Naive thymus-derived CD4-positive, alpha-beta T cell (primary cell): Measurements from ENCODE around the gene CCDC167. TPM values are rescaled to one million over a fixed set of nuclear protein-coding genes. Genes with fewer than 3 reads are reported as not detected.
"Not testable (repeated sequence)": the region's sequence is repeated elsewhere in the genome, so short reads cannot be mapped to it uniquely, and the experiment has no call there.

Source experiments
- ATAC-seq: fragments of 150-1000 bp; cut with Tn5 transposase; 2 replicates; pipeline ENCODE4 v1.10.0; 2021; ENCODE audit warnings: mild to moderate bottlenecking, moderate library complexity
- CTCF ChIA-PET: fragments of 350-600 bp; sonication (Branson Sonifier 250); formaldehyde crosslinking; loops from one replicate; lab custom pipeline; 2021; ENCODE audit warnings: antibody characterized with exemption; lab: Charles Lee
- POLR2A ChIA-PET: fragments of 350-600 bp; sonication (Branson Sonifier 250); formaldehyde crosslinking; loops from one replicate; lab custom pipeline; 2021; ENCODE audit warnings: antibody characterized with exemption, inconsistent platforms; lab: Charles Lee
- DNase-seq, 9 donors: peaks; one replicate each; pipeline versions ENCODE4 v3.0.0 to v3.0.0-alpha.2; 2020 to 2022; ENCODE audit warnings: mixed read lengths in 1 of 9
- H3K27ac ChIP-seq: one replicate; pipeline ENCODE4 v1.7.0; 2013; ENCODE audit warnings: mild to moderate bottlenecking, low read depth, low read length, moderate library complexity
- H3K27me3 ChIP-seq, 2 donors: one replicate each; pipeline ENCODE4 v1.7.0; 2013; ENCODE audit warnings: low read length in 2 of 2, mild to moderate bottlenecking in 2 of 2, moderate library complexity in 2 of 2; ENCODE audit not compliant: control insufficient read depth in 2 of 2, insufficient read depth in 2 of 2
- H3K36me3 ChIP-seq, 3 experiments: 1 replicate in 2 of 3; 2 replicates in 1 of 3; pipeline ENCODE4 v1.7.0; 2013; ENCODE audit warnings: low read length in 3 of 3, mild to moderate bottlenecking in 3 of 3, moderate library complexity in 1 of 3; ENCODE audit not compliant: insufficient read depth in 3 of 3, control insufficient read depth in 2 of 3
- H3K4me1 ChIP-seq, 2 donors: one replicate each; pipeline ENCODE4 v1.7.0; 2013; ENCODE audit warnings: low read length in 2 of 2, mild to moderate bottlenecking in 2 of 2, moderate library complexity in 1 of 2; ENCODE audit not compliant: control insufficient read depth in 2 of 2, insufficient read depth in 2 of 2
- H3K4me3 ChIP-seq: 2 replicates; pipeline ENCODE4 v1.7.0; 2013; ENCODE audit warnings: mild to moderate bottlenecking, low read length
- H3K9me3 ChIP-seq, 3 experiments: 1 replicate in 2 of 3; 2 replicates in 1 of 3; pipeline ENCODE4 v1.7.0; 2013; ENCODE audit warnings: low read length in 3 of 3; ENCODE audit not compliant: control insufficient read depth in 2 of 3
- H3K27ac Mint-ChIP-seq, 9 donors: one replicate each; pipeline ENCODE4 v1.8.0; 2020 to 2022; ENCODE audit warnings: mixed read lengths in 9 of 9, mild to moderate bottlenecking in 8 of 9, moderate library complexity in 5 of 9, inconsistent platforms in 2 of 9
- H3K27me3 Mint-ChIP-seq, 5 donors: one replicate each; pipeline ENCODE4 v1.8.0; 2021 to 2022; ENCODE audit warnings: mixed read lengths in 5 of 5, mild to moderate bottlenecking in 1 of 5
- H3K36me3 Mint-ChIP-seq, 5 donors: one replicate each; pipeline ENCODE4 v1.8.0; 2020 to 2022; ENCODE audit warnings: mixed read lengths in 5 of 5, mild to moderate bottlenecking in 3 of 5, inconsistent platforms in 1 of 5
- H3K4me1 Mint-ChIP-seq, 7 donors: one replicate each; pipeline ENCODE4 v1.8.0; 2020 to 2022; ENCODE audit warnings: mixed read lengths in 7 of 7, mild to moderate bottlenecking in 3 of 7, inconsistent platforms in 1 of 7
- H3K4me3 Mint-ChIP-seq, 10 donors: one replicate each; pipeline ENCODE4 v1.8.0; 2020 to 2022; ENCODE audit warnings: mild to moderate bottlenecking in 10 of 10, mixed read lengths in 10 of 10, moderate library complexity in 6 of 10, inconsistent platforms in 2 of 10
- H3K9me3 Mint-ChIP-seq, 11 donors: one replicate each; pipeline ENCODE4 v1.8.0; 2020 to 2022; ENCODE audit warnings: mixed read lengths in 11 of 11, mild to moderate bottlenecking in 4 of 11, inconsistent platforms in 1 of 11, moderate library complexity in 1 of 11
- intact Hi-C, 2 donors: fragments of 100-400 bp; cut with micrococcal nuclease; formaldehyde crosslinking; loops; one replicate each; pipeline ENCODE4 v1.15.1; 2023
- polyA plus RNA-seq, 2 donors: library from polyadenylated mRNA; unstranded; fragments of 300-500 nt; fragmentation: Illumina TruSeq; gene quantifications; one replicate each; pipeline ENCODE4 v1.2.3, GENCODE V29; 2021
- total RNA-seq, 6 experiments: library from RNA in 5 of 6; stranded (reverse) in 5 of 6; gene quantifications; 1 replicate in 5 of 6; 2 replicates in 1 of 6; pipeline ENCODE4 v1.2.3 and lab custom pipeline; 2021 to 2026

CCDC167 gene
- total and polyA plus RNA-seq, 7 experiments from 2014 or later, result 13.8 to 95.5 (median 23.5) TPM

DNA sequence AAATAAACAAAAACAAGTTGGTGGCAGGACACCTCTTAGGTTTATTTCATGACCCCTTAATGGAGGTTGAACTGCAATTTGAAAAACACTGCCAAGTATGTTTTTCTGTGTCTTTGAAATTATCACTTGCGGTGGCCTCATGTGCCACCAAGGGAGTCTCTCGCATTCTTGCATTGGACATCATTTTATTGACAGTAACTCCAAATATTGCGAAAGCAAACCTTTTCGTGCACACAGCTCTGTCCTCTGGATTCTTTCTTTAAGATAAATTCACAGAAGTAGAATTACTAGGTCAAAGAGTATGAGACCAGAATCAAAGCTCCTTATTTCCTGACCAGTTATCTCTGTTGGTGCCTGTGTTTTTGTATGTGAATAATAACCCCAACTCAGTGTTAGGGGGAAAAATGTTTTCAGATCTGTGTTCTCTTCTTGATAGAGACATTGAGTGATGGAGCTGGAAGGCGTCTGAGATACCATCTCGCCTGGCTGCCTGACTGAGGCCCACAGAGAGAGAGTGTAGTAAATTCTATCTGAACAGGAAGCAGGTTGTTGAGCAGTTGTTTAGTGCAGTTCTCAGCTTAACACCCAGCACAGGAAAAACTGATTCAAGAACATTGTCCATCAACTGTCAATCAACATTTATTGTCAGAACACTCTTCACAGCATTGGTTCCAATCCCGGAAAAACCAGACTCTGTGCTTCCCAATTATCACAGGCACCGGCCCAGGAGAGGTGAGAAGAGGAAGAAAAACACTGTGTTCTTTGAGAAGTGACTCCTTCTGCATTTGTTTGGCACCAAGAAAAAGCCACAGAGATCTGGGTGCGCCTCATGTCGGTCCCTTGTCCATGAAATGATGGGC lies 2.2 kb upstream of the CCDC167 start:
- CTCF ChIA-PET, result interaction anchor here (0.6 to 8.1 kb wide), 6 partner anchors 10 to 64 kb away, joined by 3 to 54 read pairs (median 6); no protein-coding TSS in a partner anchor
- H3K27ac ChIP-seq, result peak overlapping the region; percentile 91
- peak overlapping the region; percentile 9 for H3K4me3 ChIP-seq

DNA sequence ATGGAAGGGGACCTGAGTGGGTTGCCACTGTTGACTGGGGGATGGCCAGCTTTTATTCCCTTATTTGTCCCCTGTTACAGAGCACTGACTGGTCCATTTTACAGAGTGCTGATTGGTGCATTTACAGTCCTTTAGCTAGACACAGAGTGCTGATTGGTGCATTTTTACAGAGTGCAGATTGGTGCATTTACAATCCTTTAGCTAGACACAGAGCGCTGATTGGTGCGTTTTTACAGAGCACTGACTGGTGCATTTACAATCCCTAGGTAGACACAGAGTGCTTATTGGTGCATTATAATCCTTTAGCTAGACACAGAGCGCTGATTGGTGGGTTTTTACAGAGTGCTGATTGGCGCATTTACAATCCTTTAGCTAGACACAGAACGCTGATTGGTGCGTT lies 1.2 kb upstream of the CCDC167 start:
- not testable (repeated sequence) for ATAC-seq, H3K27me3 Mint-ChIP-seq, H3K27me3 ChIP-seq, H3K4me3 ChIP-seq, DNase-seq, H3K9me3 ChIP-seq, H3K9me3 Mint-ChIP-seq, H3K36me3 ChIP-seq, H3K36me3 Mint-ChIP-seq
- Mint-ChIP-seq H3K4me3 (peak overlapping the region in 3 of 10 donors; percentile 32 to 94 (median 77)), H3K4me1 (peaks cover 59 to 94% (median 86%) of the 10 kb centered on the region in 7 donors), H3K27ac (peak overlapping the region in 7 of 9 donors; percentile 64 to 99 (median 95))
- peaks cover 72 to 79% of the 10 kb centered on the region in 2 donors for H3K4me1 ChIP-seq
- H3K27ac ChIP-seq, result peak overlapping the region; percentile 91
- ChIA-PET POLR2A (interaction anchor here (0.7 to 16.9 kb wide), 6 partner anchors 9 to 514 kb away, joined by 3 to 376 read pairs (median 6); no protein-coding TSS in a partner anchor), CTCF (interaction anchor here (0.9 to 8.1 kb wide), 5 partner anchors 9 to 65 kb away, joined by 3 to 54 read pairs (median 7); no protein-coding TSS in a partner anchor)
- intact Hi-C loops, result loop anchor here (1.0 to 5.0 kb wide), 6 partner anchors 36 to 334 kb away; partner anchors contain the start of genes CMTR1 (in 2 of the 2), MDGA1 (in 2 of the 2) and ZFAND3 (in 1 of the 2)

More for the DNA sequence above, 2.2 kb upstream of the CCDC167 start:
- no peaks in the 10 kb centered on the region for H3K9me3 ChIP-seq
- ATAC-seq (peak; percentile 28), DNase-seq (peak in 7 of 9 donors; percentile 44 to 66 (median 62))
- peak overlapping the region; percentile 33 to 85 (median 72) for H3K4me3 Mint-ChIP-seq
- no peaks in the 10 kb centered on the region for H3K36me3 ChIP-seq
- POLR2A ChIA-PET, result interaction anchor here (0.6 to 16.9 kb wide), 11 partner anchors 10 to 317 kb away, joined by 3 to 376 read pairs (median 4); partner anchors contain the start of gene CMTR1
- no peaks in the 10 kb centered on the region for H3K9me3 Mint-ChIP-seq
- no peaks in the 10 kb centered on the region for H3K27me3 Mint-ChIP-seq
- peaks cover 53 to 99% (median 89%) of the 10 kb centered on the region in 7 donors for H3K4me1 Mint-ChIP-seq
- intact Hi-C loops, result loop anchor here (1.0 to 5.0 kb wide), 8 partner anchors 14 to 335 kb away; partner anchors contain the start of genes MDGA1 (in 2 of the 2), CMTR1 (in 1 of the 2) and ZFAND3 (in 1 of the 2)
- H3K36me3 Mint-ChIP-seq, result peaks cover 0 to 4% (median 0%) of the 10 kb centered on the region in 5 donors
- H3K27ac Mint-ChIP-seq, result peak overlapping the region; percentile 94 to 99 (median 97)
- H3K27me3 ChIP-seq, result no peaks in the 10 kb centered on the region
- H3K4me1 ChIP-seq, result peaks cover 73 to 79% of the 10 kb centered on the region in 2 donors

DNA sequence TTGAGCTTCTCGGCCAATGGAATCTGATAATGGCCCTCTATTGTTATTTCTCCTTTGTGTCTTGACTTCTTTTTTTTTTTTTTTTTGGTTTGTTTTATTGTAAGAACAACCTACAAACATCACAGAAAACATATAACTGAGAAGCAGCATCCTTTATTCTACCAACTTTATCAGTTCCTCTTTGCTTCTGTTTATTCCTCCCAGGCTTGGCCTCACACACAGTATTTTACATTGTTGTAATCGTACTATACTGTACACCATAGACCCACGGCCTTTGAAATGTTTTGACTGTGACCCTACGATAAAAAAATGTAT lies 558 bp upstream of the CCDC167 start:
- DNase-seq (no peak), ATAC-seq (no peak)
- H3K9me3 ChIP-seq, result no peaks in the 10 kb centered on the region
- peaks cover 66 to 73% of the 10 kb centered on the region in 2 donors for H3K4me1 ChIP-seq
- H3K4me3 ChIP-seq, result peak overlapping the region; percentile 78
- H3K27me3 Mint-ChIP-seq, result no peaks in the 10 kb centered on the region
- H3K27me3 ChIP-seq, result no peaks in the 10 kb centered on the region
- H3K27ac ChIP-seq, result peak overlapping the region; percentile 86
- CTCF ChIA-PET, result interaction anchor here (1.6 to 8.1 kb wide), 3 partner anchors 8 to 17 kb away, joined by 4 to 54 read pairs (median 7); no protein-coding TSS in a partner anchor
- peak overlapping the region; percentile 84 to 99 (median 95) for H3K27ac Mint-ChIP-seq
- no peaks in the 10 kb centered on the region for H3K36me3 ChIP-seq
- H3K9me3 Mint-ChIP-seq, result no peaks in the 10 kb centered on the region
- peak overlapping the region; percentile 90 to 100 (median 98) for H3K4me3 Mint-ChIP-seq
- POLR2A ChIA-PET, result interaction anchor here (1.0 to 16.9 kb wide), 4 partner anchors 8 to 33 kb away, joined by 3 to 376 read pairs (median 17); no protein-coding TSS in a partner anchor
- H3K36me3 Mint-ChIP-seq, result peaks cover 0 to 6% (median 3%) of the 10 kb centered on the region in 5 donors
- intact Hi-C loops, result loop anchor here (1.0 to 5.0 kb wide), 6 partner anchors 37 to 333 kb away; partner anchors contain the start of genes CMTR1 (in 2 of the 2), MDGA1 (in 2 of the 2) and ZFAND3 (in 1 of the 2)
- peaks cover 61 to 93% (median 86%) of the 10 kb centered on the region in 7 donors for H3K4me1 Mint-ChIP-seq

DNA sequence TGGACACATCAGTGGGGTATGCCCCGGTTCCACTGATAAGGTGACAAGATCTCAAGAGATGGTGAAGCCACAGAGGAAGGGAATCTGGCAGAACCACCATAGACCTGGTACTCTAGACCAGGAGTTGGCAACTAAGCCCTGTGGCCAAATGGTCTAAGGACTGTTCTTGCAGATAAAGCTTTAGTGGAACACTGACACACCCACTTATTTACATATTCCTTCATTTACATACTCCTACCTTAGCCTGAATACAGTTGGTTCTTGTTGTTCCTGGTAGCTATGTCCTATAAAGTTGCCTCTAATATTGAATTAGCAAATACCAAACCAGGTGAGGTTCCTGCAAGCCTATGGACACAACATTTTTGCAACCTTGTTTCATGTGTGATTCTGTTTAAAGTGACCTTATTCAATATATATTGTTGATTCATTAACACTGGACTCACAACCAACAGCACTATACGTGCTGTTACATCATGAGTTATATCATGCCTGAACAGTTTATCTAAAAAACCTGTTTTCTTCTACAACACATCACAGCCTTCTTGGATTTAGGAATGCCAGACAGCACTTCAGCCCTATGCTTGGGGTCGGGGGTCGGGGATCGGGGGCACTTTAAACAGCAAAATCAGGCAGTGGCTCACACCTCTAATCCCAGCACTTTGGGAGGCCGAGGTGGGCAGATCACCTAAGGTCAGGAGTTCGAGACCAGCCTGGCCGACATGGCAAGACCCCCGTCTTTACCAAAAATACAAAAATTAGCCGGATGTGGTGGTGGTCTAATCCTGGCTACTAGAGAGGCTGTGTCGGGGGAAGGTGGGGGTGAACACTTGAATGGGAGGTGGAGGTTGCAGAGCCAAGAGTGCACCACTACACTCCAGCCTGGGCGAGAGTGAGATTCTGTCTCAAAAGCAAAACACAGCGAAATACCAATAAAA lies 2.5 kb downstream of the CCDC167 start:
- peaks cover 44 to 51% of the 10 kb centered on the region in 2 donors for H3K4me1 ChIP-seq
- no peaks in the 10 kb centered on the region for H3K27me3 Mint-ChIP-seq
- H3K36me3 Mint-ChIP-seq, result peaks cover 0 to 8% (median 3%) of the 10 kb centered on the region in 5 donors
- H3K9me3 ChIP-seq, result no peaks in the 10 kb centered on the region
- no peaks in the 10 kb centered on the region for H3K27me3 ChIP-seq
- no peaks in the 10 kb centered on the region for H3K36me3 ChIP-seq
- CTCF ChIA-PET, result no interaction called here
- intact Hi-C loops, result loop anchor here in 1 of 2 donors (5.0 kb wide), 1 partner anchor 1140 kb away; the partner anchor contains the start of gene BTBD9
- no peaks in the 10 kb centered on the region for H3K9me3 Mint-ChIP-seq
- no peak overlapping the region for H3K4me3 ChIP-seq
- no peak overlapping the region for H3K27ac ChIP-seq
- POLR2A ChIA-PET, result interaction anchor here (16.9 kb wide), 1 partner anchor 17 kb away, joined by 376 read pairs; no protein-coding TSS in a partner anchor
- DNase-seq (no peak), ATAC-seq (no peak)
- H3K4me3 Mint-ChIP-seq, result peak overlapping the region in 7 of 10 donors; percentile 8 to 98 (median 41)
- H3K27ac Mint-ChIP-seq, result peak overlapping the region in 2 of 9 donors; percentile 20 to 59
- peaks cover 52 to 83% (median 80%) of the 10 kb centered on the region in 7 donors for H3K4me1 Mint-ChIP-seq

DNA sequence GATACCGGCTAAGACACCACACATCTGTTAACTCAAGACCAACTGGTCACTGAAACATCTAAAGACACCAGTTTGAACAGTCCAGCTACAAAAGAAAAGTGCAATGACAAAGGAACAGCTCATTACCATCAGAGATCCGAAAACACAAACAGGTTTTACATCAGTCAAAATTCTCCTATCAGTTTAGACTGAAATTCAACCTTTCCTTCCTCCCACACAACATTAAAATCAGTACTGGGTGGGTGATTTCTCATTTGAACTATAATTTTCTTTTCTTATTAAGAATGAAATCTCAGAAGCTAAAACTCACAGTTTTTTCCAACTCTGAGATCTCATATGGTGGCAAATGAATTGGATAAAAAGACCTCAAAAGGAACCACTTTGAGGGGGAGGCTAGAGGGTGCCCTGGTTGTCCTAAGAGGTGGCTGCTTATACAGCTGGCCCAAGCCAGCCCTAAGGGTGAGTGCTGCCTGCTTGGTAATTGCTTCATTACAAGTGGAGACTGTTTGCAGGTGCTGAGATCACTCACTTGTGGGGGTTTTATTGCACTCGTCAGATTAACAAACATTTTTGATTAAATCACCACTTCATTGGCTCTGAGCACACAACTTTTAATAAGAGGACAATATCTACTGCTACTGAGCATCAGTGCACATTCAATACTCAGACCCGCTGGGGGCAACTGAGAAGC lies 4.3 kb downstream of the CCDC167 start:
- ChIA-PET CTCF (interaction anchor here (1.1 to 1.7 kb wide), 3 partner anchors 8 to 41 kb away, joined by 4 to 5 read pairs (median 5); no protein-coding TSS in a partner anchor), POLR2A (interaction anchor here (0.9 to 16.9 kb wide), 2 partner anchors 10 to 18 kb away, joined by 3 to 376 read pairs; no protein-coding TSS in a partner anchor)
- H3K36me3 ChIP-seq, result no peaks in the 10 kb centered on the region
- no peaks in the 10 kb centered on the region for H3K9me3 ChIP-seq
- H3K27ac Mint-ChIP-seq, result peak overlapping the region in 2 of 9 donors; percentile 25 to 45
- no peak overlapping the region for H3K4me3 Mint-ChIP-seq
- intact Hi-C loops, result loop anchor here in 1 of 2 donors (5.0 kb wide), 1 partner anchor 1142 kb away; the partner anchor contains the start of gene BTBD9
- peaks cover 57 to 85% (median 78%) of the 10 kb centered on the region in 7 donors for H3K4me1 Mint-ChIP-seq
- peaks cover 36 to 51% of the 10 kb centered on the region in 2 donors for H3K4me1 ChIP-seq
- ATAC-seq (no peak), DNase-seq (no peak)
- H3K27me3 ChIP-seq, result no peaks in the 10 kb centered on the region
- H3K36me3 Mint-ChIP-seq, result peaks cover 0 to 8% (median 3%) of the 10 kb centered on the region in 5 donors
- H3K9me3 Mint-ChIP-seq, result no peaks in the 10 kb centered on the region
- no peaks in the 10 kb centered on the region for H3K27me3 Mint-ChIP-seq
- H3K27ac ChIP-seq, result no peak overlapping the region
- H3K4me3 ChIP-seq, result no peak overlapping the region
